Lower lobe of right lung (tissue), 2 donors: ENCODE results near the gene LY6G5B. TPM values are rescaled to one million over a fixed set of nuclear protein-coding genes. Genes with fewer than 3 reads are reported as not detected.

Experiments used
- ATAC-seq, 2 donors: fragments of 200-7000 bp; cut with Tn5 transposase; one replicate each; pipeline ENCODE4 v1.9.1; 2020 to 2022; ENCODE audit warnings: mild to moderate bottlenecking in 2 of 2, moderate library complexity in 2 of 2
- DNase-seq: peaks from one replicate; pipeline ENCODE4 v3.0.0-alpha.2; 2020
- H3K27ac ChIP-seq: fragments of 200-600 bp; one replicate; pipeline ENCODE4 v1.8.0; 2022
- H3K27me3 ChIP-seq: fragments of 200-600 bp; one replicate; pipeline ENCODE4 v1.8.0; 2022; ENCODE audit warnings: low read depth
- H3K36me3 ChIP-seq: fragments of 200-600 bp; one replicate; pipeline ENCODE4 v1.8.0; 2022; ENCODE audit warnings: mild to moderate bottlenecking
- H3K4me1 ChIP-seq: fragments of 200-600 bp; one replicate; pipeline ENCODE4 v1.8.0; 2022
- H3K4me3 ChIP-seq: fragments of 200-600 bp; one replicate; pipeline ENCODE4 v1.8.0; 2022; ENCODE audit warnings: mild to moderate bottlenecking
- H3K9me3 ChIP-seq: fragments of 200-600 bp; one replicate; pipeline ENCODE4 v1.8.0; 2022
- CTCF ChIP-seq: fragments of 200-600 bp; IDR thresholded peaks from one replicate; pipeline ENCODE4 v1.8.0; 2022; ENCODE audit warnings: antibody characterized with exemption, mild to moderate bottlenecking
- intact Hi-C: fragments of 100-400 bp; cut with DNase I; formaldehyde crosslinking; loops from one replicate; pipeline ENCODE4 v1.11.0; 2022
- total RNA-seq: library from RNA; stranded (reverse); fragmentation: NEBNext Ultra II Directional; extraction: Animal tissue kit (Norgen Biotek cat#: 25700); gene quantifications from one replicate; pipeline ENCODE4 v1.2.1, GENCODE V29; 2021
- donor health status: DM: no; HTN: yes; CAD: no; lungs with severe emphysema.

Gene LY6G5B
- total RNA-seq, 1 donor from 2014 or later = 11.0 TPM

GRCh38 chr6:31664790-31665500 is 4.8 kb upstream of the LY6G5B start, which contains the start of gene GPANK1:
Gene GPANK1, minus strand, starts transcription at chr6:31664997. Its CDS starts 519 bp downstream, at chr6:31664478.
- no peak for TF ChIP-seq CTCF
- H3K27me3 ChIP-seq = no peaks in the 10 kb centered on the region
- peak; percentile 94 for DNase-seq
- H3K36me3 ChIP-seq = peaks cover 52% of the 10 kb centered on the region
- intact Hi-C loops = no loop called here
- H3K9me3 ChIP-seq = no peaks in the 10 kb centered on the region
- H3K4me3 ChIP-seq = peak within 1 kb of the TSS; percentile 78
- peak; percentile 79 to 83 for ATAC-seq
- H3K27ac ChIP-seq = peak within 1 kb of the TSS; percentile 91
- H3K4me1 ChIP-seq = peaks cover 51% of the 10 kb centered on the region

GRCh38 chr6:31665501-31666336 is 4.1 kb upstream of the LY6G5B start, which contains the start of gene CSNK2B:
Gene CSNK2B, plus strand, starts transcription at chr6:31666080. Its CDS starts 752 bp downstream, at chr6:31666832.
- DNase-seq (peak; percentile 99), ATAC-seq (peak; percentile 96)
- Histone ChIP-seq H3K27me3 (no peaks in the 10 kb centered on the region), H3K4me1 (peaks cover 51% of the 10 kb centered on the region), H3K9me3 (no peaks in the 10 kb centered on the region), H3K36me3 (peaks cover 60% of the 10 kb centered on the region), H3K4me3 (peak within 1 kb of the TSS; percentile 78), H3K27ac (peak within 1 kb of the TSS; percentile 91)
- intact Hi-C loops = no loop called here
- peak; percentile 15 for TF ChIP-seq CTCF

GRCh38 chr6:31666337-31666965 is 3.3 kb upstream of the LY6G5B start:
- intact Hi-C loops = no loop called here
- H3K4me1 ChIP-seq = peaks cover 46% of the 10 kb centered on the region
- H3K27me3 ChIP-seq = no peaks in the 10 kb centered on the region
- H3K4me3 ChIP-seq = peak overlapping the region; percentile 78
- H3K9me3 ChIP-seq = no peaks in the 10 kb centered on the region
- no peak for TF ChIP-seq CTCF
- H3K27ac ChIP-seq = peak overlapping the region; percentile 91
- peaks cover 68% of the 10 kb centered on the region for H3K36me3 ChIP-seq
- DNase-seq = no peak
- ATAC-seq = no peak

GRCh38 chr6:31676322-31676903 is 6.6 kb downstream of the LY6G5B start:
- Histone ChIP-seq H3K27ac (no peak overlapping the region), H3K36me3 (peaks cover 22% of the 10 kb centered on the region), H3K4me3 (no peak overlapping the region), H3K27me3 (no peaks in the 10 kb centered on the region), H3K9me3 (no peaks in the 10 kb centered on the region), H3K4me1 (peaks cover 14% of the 10 kb centered on the region)
- intact Hi-C loops = no loop called here
- DNase-seq = no peak
- TF ChIP-seq CTCF = no peak
- ATAC-seq = no peak

GRCh38 chr6:31676904-31677303 is 7.1 kb downstream of the LY6G5B start:
- no peak overlapping the region for H3K27ac ChIP-seq
- H3K4me3 ChIP-seq = no peak overlapping the region
- no peak for TF ChIP-seq CTCF
- peaks cover 17% of the 10 kb centered on the region for H3K36me3 ChIP-seq
- intact Hi-C loops = no loop called here
- peaks cover 19% of the 10 kb centered on the region for H3K4me1 ChIP-seq
- ATAC-seq = no peak
- H3K27me3 ChIP-seq = no peaks in the 10 kb centered on the region
- DNase-seq = no peak
- no peaks in the 10 kb centered on the region for H3K9me3 ChIP-seq
